ENCODE results near the gene GPT2. TPM values are rescaled to one million over a fixed set of nuclear protein-coding genes. Genes with fewer than 3 reads are reported as not detected.

Gene GPT2
- total RNA-seq, 6 donors from 2014 or later: 2.9 to 19.9 (median 6.3) TPM

DNA sequence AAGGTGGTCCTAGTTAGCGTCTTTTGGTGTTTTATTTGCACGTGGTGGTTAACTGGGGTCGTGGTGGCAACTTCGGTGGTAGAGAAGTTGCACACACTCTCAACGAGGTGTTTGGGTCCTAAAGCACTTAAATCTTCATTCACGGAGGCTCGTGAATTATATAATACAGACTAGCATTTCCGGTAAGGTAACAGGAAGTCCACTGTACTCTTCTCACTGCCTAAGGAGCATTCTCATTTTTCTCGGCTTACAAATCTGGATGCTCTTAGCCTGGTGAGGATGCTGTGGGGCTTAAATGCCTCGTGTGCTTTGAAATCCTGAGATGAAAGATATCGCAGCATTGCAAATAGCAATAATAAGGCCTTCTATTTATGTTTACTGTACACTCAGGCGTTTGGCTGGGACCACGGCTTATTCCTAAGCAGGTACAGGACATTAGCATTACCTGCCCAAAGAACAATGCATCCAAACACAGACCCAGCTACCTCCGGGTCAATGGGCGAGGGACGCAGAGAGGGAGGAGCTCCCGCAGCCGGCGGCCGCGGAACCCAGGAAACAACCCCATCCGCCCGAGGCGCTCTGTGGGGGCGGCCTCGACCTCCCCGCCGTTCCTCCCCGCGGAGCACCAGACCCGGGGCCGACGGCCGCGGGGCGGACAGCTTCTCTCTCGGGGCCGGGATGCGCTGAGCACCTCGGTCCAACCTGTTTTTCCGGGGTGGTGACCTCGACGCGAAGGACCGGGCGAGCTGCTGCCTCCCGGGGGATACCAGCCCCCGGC is 88.5 kb downstream of the GPT2 start:
- no peaks in the 10 kb centered on the region for H3K9me3 ChIP-seq
- 3 to 7% methylated on average over 12 to 30 of the region's 48 CpGs for WGBS, 2 donors
- peak; percentile 48 to 90 for DNase-seq
- no peaks in the 10 kb centered on the region for H3K27me3 ChIP-seq
- TF ChIP-seq POLR2A (IDR thresholded peaks at IDR 0.05) (no peak), POLR2AphosphoS5 (IDR thresholded peaks at IDR 0.05) (no peak), EP300 (IDR thresholded peaks at IDR 0.05) (no peak)
- TF ChIP-seq, protein P1, sequence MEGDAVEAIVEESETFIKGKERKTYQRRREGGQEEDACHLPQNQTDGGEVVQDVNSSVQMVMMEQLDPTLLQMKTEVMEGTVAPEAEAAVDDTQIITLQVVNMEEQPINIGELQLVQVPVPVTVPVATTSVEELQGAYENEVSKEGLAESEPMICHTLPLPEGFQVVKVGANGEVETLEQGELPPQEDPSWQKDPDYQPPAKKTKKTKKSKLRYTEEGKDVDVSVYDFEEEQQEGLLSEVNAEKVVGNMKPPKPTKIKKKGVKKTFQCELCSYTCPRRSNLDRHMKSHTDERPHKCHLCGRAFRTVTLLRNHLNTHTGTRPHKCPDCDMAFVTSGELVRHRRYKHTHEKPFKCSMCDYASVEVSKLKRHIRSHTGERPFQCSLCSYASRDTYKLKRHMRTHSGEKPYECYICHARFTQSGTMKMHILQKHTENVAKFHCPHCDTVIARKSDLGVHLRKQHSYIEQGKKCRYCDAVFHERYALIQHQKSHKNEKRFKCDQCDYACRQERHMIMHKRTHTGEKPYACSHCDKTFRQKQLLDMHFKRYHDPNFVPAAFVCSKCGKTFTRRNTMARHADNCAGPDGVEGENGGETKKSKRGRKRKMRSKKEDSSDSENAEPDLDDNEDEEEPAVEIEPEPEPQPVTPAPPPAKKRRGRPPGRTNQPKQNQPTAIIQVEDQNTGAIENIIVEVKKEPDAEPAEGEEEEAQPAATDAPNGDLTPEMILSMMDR (IDR thresholded peaks at IDR 0.05): no peak
- peak overlapping the region; percentile 91 to 99 (median 96) for H3K27ac ChIP-seq
- H3K4me3 ChIP-seq: peak overlapping the region; percentile 45 to 97 (median 90)
- ATAC-seq (ENCODE audit: low FRiP score in 2 of 2): peak; percentile 56 to 57
- H3K36me3 ChIP-seq: peaks cover 10 to 33% (median 20%) of the 10 kb centered on the region in 4 donors
- H3K4me1 ChIP-seq: peaks cover 20 to 40% (median 26%) of the 10 kb centered on the region in 4 donors

DNA sequence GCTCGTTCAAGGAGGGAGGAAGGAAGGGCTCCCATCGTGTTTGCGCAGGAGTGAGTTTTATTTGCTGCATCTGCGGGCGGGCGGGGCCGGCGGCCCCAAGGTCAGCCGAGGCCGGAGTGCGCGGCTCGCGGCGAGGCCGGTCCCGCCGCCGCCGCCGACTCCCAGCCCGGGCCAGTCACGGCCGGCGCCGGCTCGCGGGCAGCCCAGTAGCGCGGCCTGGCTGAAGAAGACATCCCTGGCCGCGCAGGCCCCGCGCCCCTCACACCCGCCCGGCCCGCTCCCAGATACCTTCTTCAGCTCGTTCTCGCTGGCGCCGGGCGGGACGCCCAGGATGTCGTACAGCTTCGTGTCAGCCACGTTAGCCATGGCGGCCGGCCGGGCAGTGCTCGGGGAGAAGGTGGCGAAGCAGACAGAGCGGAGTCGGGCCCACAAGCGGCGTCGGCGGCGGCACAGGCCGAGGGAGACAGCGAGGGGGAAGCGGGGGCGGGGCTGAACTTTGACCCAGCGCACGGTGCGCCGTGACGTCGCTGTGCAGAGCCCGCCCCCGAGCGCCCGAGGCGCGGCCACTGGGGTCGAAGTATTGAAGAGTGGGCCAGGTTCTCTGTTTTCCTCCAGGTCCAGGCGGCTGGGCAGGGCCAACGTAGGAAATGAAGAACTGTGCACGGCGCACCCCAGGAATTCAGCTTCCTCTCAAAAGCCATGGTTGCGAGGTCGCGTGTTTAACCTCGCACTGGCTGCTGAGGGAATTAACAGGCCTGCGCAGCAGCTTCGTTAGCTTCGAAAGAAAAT is 89.2 kb downstream of the GPT2 start, which contains the start of gene DNAJA2:
Gene DNAJA2 (minus strand): TSS at position 468 of the 789 bp plus-strand sequence. CDS start 102 bp downstream, at position 366.
- Histone ChIP-seq H3K27ac (peak within 1 kb of the TSS; percentile 91 to 99 (median 96)), H3K9me3 (no peaks in the 10 kb centered on the region), H3K4me3 (peak within 1 kb of the TSS; percentile 61 to 97 (median 90)), H3K4me1 (peaks cover 20 to 40% (median 26%) of the 10 kb centered on the region in 4 donors), H3K27me3 (no peaks in the 10 kb centered on the region), H3K36me3 (peaks cover 3 to 25% (median 13%) of the 10 kb centered on the region in 4 donors)
- DNase-seq (peak; percentile 92 to 99), ATAC-seq (ENCODE audit: low FRiP score in 2 of 2) (peak; percentile 99 to 100)
- TF ChIP-seq POLR2A (IDR thresholded peaks at IDR 0.05) (peak; percentile 49 to 95 (median 92)), EP300 (IDR thresholded peaks at IDR 0.05) (peak in 1 of 4 donors; percentile 41), POLR2AphosphoS5 (IDR thresholded peaks at IDR 0.05) (peak; percentile 91 to 97)
- TF ChIP-seq, protein P1 (IDR thresholded peaks at IDR 0.05): peak in 5 of 6 experiments; percentile 12 to 22 (median 14)
- WGBS, 2 donors: 1% methylated on average over 15 to 80 of the region's 86 CpGs

DNA sequence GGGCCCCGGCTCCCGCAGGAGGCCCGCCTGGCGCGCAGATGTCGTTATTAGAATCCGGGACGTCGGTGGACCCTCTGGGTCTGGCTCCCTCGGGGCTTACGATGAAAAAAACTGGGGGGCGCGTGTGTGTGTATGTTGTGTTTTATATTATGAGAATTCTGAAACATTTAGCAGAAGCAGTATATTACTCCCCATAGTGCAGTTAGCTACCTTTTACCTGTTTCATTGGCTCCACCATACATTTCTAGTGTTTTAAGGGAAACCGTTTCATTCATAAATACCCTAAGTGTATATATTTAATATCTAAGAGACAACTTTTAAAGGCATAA is 89.8 kb downstream of the GPT2 start:
- H3K4me3 ChIP-seq: peak overlapping the region; percentile 61 to 97 (median 90)
- H3K4me1 ChIP-seq: peaks cover 20 to 40% (median 26%) of the 10 kb centered on the region in 4 donors
- DNase-seq (no peak), ATAC-seq (ENCODE audit: low FRiP score in 2 of 2) (no peak)
- WGBS, 2 donors: 2 to 3% methylated on average over 12 to 14 of the region's 14 CpGs
- no peaks in the 10 kb centered on the region for H3K9me3 ChIP-seq
- peaks cover 0 to 20% (median 7%) of the 10 kb centered on the region in 4 donors for H3K36me3 ChIP-seq
- no peaks in the 10 kb centered on the region for H3K27me3 ChIP-seq
- H3K27ac ChIP-seq: peak overlapping the region; percentile 91 to 99 (median 96)
- TF ChIP-seq, protein P1 (IDR thresholded peaks at IDR 0.05): no peak
- no peak for TF ChIP-seq POLR2A (IDR thresholded peaks at IDR 0.05)
- no peak for TF ChIP-seq POLR2AphosphoS5 (IDR thresholded peaks at IDR 0.05)
- no peak for TF ChIP-seq EP300 (IDR thresholded peaks at IDR 0.05)

DNA sequence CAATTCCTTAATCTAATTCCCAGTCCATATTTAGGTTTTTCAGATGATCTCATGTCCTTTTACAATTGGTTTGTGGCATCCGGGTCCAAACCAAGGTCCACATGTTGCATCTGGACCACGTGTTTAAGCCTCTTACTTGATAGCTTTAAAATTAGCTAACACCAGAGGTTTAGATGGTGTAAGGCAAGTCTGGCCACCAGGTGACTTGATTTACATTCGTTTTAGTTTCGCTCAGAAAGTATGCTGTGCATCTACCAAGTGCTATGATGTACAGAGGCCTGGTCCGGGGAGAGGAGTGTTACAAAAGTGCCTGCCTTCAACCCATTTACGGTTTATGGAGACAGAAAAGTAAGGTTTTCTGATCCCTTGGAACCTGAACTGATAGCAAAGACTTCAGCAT is 90.2 kb downstream of the GPT2 start:
- TF ChIP-seq, protein P1 (IDR thresholded peaks at IDR 0.05): peak in 3 of 6 experiments; percentile 8 to 23 (median 20)
- no peak for TF ChIP-seq POLR2A (IDR thresholded peaks at IDR 0.05)
- Histone ChIP-seq H3K4me1 (peaks cover 20 to 39% (median 25%) of the 10 kb centered on the region in 4 donors), H3K27ac (peak overlapping the region; percentile 91 to 99 (median 96)), H3K27me3 (no peaks in the 10 kb centered on the region), H3K36me3 (peaks cover 0 to 16% (median 5%) of the 10 kb centered on the region in 4 donors), H3K9me3 (no peaks in the 10 kb centered on the region), H3K4me3 (peak overlapping the region in 3 of 4 donors; percentile 86 to 97 (median 93))
- DNase-seq: no peak
- 72 to 73% methylated on average over 6 of the region's 6 CpGs for WGBS, 2 donors
- no peak for ATAC-seq (ENCODE audit: low FRiP score in 2 of 2)
